H1 (cell line): ENCODE measurements around the gene KCNJ13. TPM values are rescaled to one million over a fixed set of nuclear protein-coding genes. Genes with fewer than 3 reads are reported as not detected.

Experiments used
- EZH2 ChIP-seq: fragments of 200-600 bp; sonication (generic); IDR thresholded peaks from 2 replicates; pipeline ENCODE4 v1.7.1; 2012; ENCODE audit warnings: low read depth, mild to moderate bottlenecking, moderate library complexity, low read length, inconsistent platforms; ENCODE audit not compliant: severe bottlenecking
- NRF1 ChIP-seq: IDR thresholded peaks from 2 replicates; pipeline ENCODE4 v1.6.1; 2011; ENCODE audit warnings: mild to moderate bottlenecking, low read depth, low read length, improper control_type of control experiment
- RBBP5 ChIP-seq: IDR thresholded peaks from 2 replicates; pipeline ENCODE4 v1.7.1; 2012; ENCODE audit warnings: low read depth, mild to moderate bottlenecking, inconsistent platforms, low read length, moderate library complexity, borderline replicate concordance
- polyA plus RNA-seq, 7 experiments: library from polyadenylated mRNA; depleted of rRNA in 3 of 7; stranded (reverse) in 5 of 7; unstranded in 2 of 7; fragments of >200 nt in 5 of 7; fragments of 200-250 nt in 2 of 7; gene quantifications; 1 replicate in 5 of 7; 2 replicates in 1 of 7; 4 replicates in 1 of 7; pipeline versions ENCODE4 v1.2.1 to v1.2.3, GENCODE V29; 2011 to 2013; ENCODE audit warnings: missing spikeins in 2 of 7, mixed read lengths in 2 of 7
- total RNA-seq: library from RNA; stranded (reverse); fragmentation: NEBNext Ultra II Directional; extraction: Animal tissue kit (Norgen Biotek cat#: 25700); gene quantifications from 2 replicates; pipeline ENCODE4 v1.2.1, GENCODE V29; 2021
- TF ChIP-seq, protein P1 (sequence below): IDR thresholded peaks from 2 replicates; pipeline ENCODE4 v1.6.1; 2012; ENCODE audit warnings: low read length, inconsistent platforms
- TF ChIP-seq, protein P2 (sequence below): IDR thresholded peaks from 2 replicates; pipeline ENCODE4 v1.6.1; 2011; ENCODE audit warnings: low read depth, mild to moderate bottlenecking, low read length; ENCODE audit not compliant: insufficient read depth

KCNJ13 gene
- total and polyA plus RNA-seq, 2 of the 8 experiments (the other 6 are each of a cell fraction or from before 2014, with no cell fraction given) = not detected

DNA sequence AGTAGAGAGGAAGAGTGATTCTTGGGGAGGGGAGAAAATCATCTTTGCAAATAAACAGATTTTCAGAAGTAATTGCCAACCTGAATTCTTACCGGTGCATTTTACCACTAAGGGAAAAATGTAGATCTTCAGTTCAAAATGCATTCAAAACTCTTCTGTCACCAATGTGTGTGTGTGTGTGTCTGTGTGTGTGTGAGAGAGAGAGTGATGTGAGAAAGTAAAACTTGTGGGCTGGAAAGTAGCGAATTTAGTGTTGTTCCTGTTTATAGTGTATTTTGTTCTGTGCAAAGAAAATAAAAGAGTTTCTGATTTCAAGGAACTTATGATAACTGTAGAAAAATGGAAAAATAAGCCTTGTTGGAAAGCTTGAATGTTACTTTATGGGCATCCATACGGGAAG is 27.0 kb downstream of the KCNJ13 start (continued):
- TF ChIP-seq, protein P1, sequence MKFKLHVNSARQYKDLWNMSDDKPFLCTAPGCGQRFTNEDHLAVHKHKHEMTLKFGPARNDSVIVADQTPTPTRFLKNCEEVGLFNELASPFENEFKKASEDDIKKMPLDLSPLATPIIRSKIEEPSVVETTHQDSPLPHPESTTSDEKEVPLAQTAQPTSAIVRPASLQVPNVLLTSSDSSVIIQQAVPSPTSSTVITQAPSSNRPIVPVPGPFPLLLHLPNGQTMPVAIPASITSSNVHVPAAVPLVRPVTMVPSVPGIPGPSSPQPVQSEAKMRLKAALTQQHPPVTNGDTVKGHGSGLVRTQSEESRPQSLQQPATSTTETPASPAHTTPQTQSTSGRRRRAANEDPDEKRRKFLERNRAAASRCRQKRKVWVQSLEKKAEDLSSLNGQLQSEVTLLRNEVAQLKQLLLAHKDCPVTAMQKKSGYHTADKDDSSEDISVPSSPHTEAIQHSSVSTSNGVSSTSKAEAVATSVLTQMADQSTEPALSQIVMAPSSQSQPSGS = no peak
- TF ChIP-seq EZH2 (no peak), NRF1 (no peak), RBBP5 (no peak)
- TF ChIP-seq, protein P2, sequence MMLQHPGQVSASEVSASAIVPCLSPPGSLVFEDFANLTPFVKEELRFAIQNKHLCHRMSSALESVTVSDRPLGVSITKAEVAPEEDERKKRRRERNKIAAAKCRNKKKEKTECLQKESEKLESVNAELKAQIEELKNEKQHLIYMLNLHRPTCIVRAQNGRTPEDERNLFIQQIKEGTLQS = no peak
- TF ChIP-seq, all 59 proteins: peak for 0
